Smooth muscle cell (in vitro differentiated cells): ENCODE results near the gene DIS3L. TPM values are rescaled to one million over a fixed set of nuclear protein-coding genes. Genes with fewer than 3 reads are reported as not detected.

Experiments used
- DNase-seq: peaks from one replicate; lab custom pipeline; 2025; ENCODE audit not compliant: unreplicated experiment; lab: John Stamatoyannopoulos, UW
- H2AFZ ChIP-seq: fragments of 200-600 bp; sonication (generic); 2 replicates; pipeline ENCODE4 v1.6.0; 2016; ENCODE audit warnings: antibody characterized with exemption, low read depth, mild to moderate bottlenecking
- H3F3A ChIP-seq: fragments of 200-600 bp; sonication (generic); 2 replicates; pipeline ENCODE4 v1.6.0; 2017; ENCODE audit warnings: antibody characterized with exemption, low read depth
- H3K27ac ChIP-seq: fragments of 200-600 bp; sonication (generic); 2 replicates; pipeline ENCODE4 v1.5.1; 2016; ENCODE audit warnings: low read depth, mild to moderate bottlenecking
- H3K27me3 ChIP-seq: fragments of 200-600 bp; sonication (generic); 2 replicates; pipeline ENCODE4 v1.6.1; 2016; ENCODE audit warnings: low read depth, mild to moderate bottlenecking
- H3K36me3 ChIP-seq: fragments of 200-600 bp; sonication (generic); 2 replicates; pipeline ENCODE4 v1.5.1; 2016; ENCODE audit warnings: low read depth
- H3K4me1 ChIP-seq: fragments of 200-600 bp; sonication (generic); 2 replicates; pipeline ENCODE4 v1.5.1; 2016; ENCODE audit warnings: low read depth
- H3K4me2 ChIP-seq: fragments of 200-600 bp; sonication (generic); 2 replicates; pipeline ENCODE4 v1.6.0; 2016; ENCODE audit warnings: mild to moderate bottlenecking
- H3K4me3 ChIP-seq: fragments of 200-600 bp; sonication (generic); 2 replicates; pipeline ENCODE4 v1.5.1; 2016; ENCODE audit warnings: mild to moderate bottlenecking
- H3K79me2 ChIP-seq: fragments of 200-600 bp; sonication (generic); 2 replicates; pipeline ENCODE4 v1.6.0; 2016; ENCODE audit warnings: low read depth, mild to moderate bottlenecking
- H3K9ac ChIP-seq: fragments of 200-600 bp; sonication (generic); 2 replicates; pipeline ENCODE4 v1.6.0; 2016; ENCODE audit warnings: low read depth
- H3K9me3 ChIP-seq: fragments of 200-600 bp; sonication (generic); replicated peaks from 2 replicates; pipeline ENCODE4 v1.5.1; 2016; ENCODE audit warnings: low read depth
- H4K20me1 ChIP-seq: fragments of 200-600 bp; sonication (generic); 2 replicates; pipeline ENCODE4 v1.6.0; 2016; ENCODE audit warnings: low read depth
- WGBS: methylation state at CpG from one replicate; pipeline ENCODE4 v1.1.7; 2016; ENCODE audit warnings: low lambda C conversion rate; 5-methylcytosine and 5-hydroxymethylcytosine counted together
- polyA plus RNA-seq: library from polyadenylated mRNA; unstranded; fragments of >200 nt; fragmentation: Nextera tagmentation; extraction: Ambion mirVana; gene quantifications from 2 replicates; pipeline ENCODE4 v1.2.1, GENCODE V29; 2016
- total RNA-seq: library from RNA; depleted of rRNA; stranded (reverse); fragments of >200 nt; gene quantifications from 2 replicates; pipeline ENCODE4 v1.2.3, GENCODE V29; 2014
- TF ChIP-seq, protein P1 (sequence below): fragments of 200-600 bp; sonication (generic); IDR thresholded peaks from 2 replicates; pipeline ENCODE4 v1.5.1; 2017; ENCODE audit warnings: borderline replicate concordance, mild to moderate bottlenecking, antibody characterized with exemption; ENCODE audit not compliant: insufficient read depth, poor library complexity, severe bottlenecking

Gene DIS3L
- total and polyA plus RNA-seq, 2 experiments from 2014 or later, result 10.5 to 15.2 TPM

DNA sequence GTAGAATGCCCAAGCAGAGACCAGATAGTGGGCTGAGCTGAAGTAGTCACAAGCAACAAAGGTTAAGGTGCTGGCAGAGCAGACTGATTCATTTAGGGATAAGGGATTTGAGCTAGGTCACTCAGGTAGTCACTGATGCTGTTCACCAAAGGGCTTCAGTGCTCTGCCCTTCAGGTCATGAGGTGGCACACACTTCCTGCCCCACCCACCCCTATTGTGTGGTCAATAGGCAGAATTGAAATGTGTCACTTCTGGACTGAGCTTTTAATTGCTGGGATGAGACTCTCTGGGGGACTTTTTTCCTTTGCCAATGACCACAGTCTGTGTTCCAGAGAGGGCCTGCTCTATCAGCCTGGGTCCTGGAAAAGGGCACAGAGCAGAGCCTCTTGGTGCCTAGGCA is 2.9 kb upstream of the DIS3L start:
- H3K79me2 ChIP-seq, result peaks cover 1% of the 10 kb centered on the region
- peaks cover 10% of the 10 kb centered on the region for H3F3A ChIP-seq
- no peaks in the 10 kb centered on the region for H4K20me1 ChIP-seq
- no peaks in the 10 kb centered on the region for H3K27me3 ChIP-seq
- peaks cover 22% of the 10 kb centered on the region for H3K4me1 ChIP-seq
- H3K4me2 ChIP-seq, result no peak overlapping the region
- no peak overlapping the region for H2AFZ ChIP-seq
- no peak overlapping the region for H3K9ac ChIP-seq
- no peaks in the 10 kb centered on the region for H3K9me3 ChIP-seq
- H3K36me3 ChIP-seq, result no peaks in the 10 kb centered on the region
- no peak overlapping the region for H3K27ac ChIP-seq
- no peak for DNase-seq
- no peak overlapping the region for H3K4me3 ChIP-seq
- TF ChIP-seq, protein P1, sequence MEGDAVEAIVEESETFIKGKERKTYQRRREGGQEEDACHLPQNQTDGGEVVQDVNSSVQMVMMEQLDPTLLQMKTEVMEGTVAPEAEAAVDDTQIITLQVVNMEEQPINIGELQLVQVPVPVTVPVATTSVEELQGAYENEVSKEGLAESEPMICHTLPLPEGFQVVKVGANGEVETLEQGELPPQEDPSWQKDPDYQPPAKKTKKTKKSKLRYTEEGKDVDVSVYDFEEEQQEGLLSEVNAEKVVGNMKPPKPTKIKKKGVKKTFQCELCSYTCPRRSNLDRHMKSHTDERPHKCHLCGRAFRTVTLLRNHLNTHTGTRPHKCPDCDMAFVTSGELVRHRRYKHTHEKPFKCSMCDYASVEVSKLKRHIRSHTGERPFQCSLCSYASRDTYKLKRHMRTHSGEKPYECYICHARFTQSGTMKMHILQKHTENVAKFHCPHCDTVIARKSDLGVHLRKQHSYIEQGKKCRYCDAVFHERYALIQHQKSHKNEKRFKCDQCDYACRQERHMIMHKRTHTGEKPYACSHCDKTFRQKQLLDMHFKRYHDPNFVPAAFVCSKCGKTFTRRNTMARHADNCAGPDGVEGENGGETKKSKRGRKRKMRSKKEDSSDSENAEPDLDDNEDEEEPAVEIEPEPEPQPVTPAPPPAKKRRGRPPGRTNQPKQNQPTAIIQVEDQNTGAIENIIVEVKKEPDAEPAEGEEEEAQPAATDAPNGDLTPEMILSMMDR, result no peak

- no peak overlapping the region for H3K4me3 ChIP-seq
- peaks cover 25% of the 10 kb centered on the region for H3K4me1 ChIP-seq
- no peaks in the 10 kb centered on the region for H4K20me1 ChIP-seq
- DNase-seq, result no peak
- no peaks in the 10 kb centered on the region for H3K36me3 ChIP-seq
- no peak overlapping the region for H3K4me2 ChIP-seq
- H3K9me3 ChIP-seq, result no peaks in the 10 kb centered on the region
- H3K9ac ChIP-seq, result no peak overlapping the region
- peaks cover 10% of the 10 kb centered on the region for H3F3A ChIP-seq
- no peak overlapping the region for H3K27ac ChIP-seq
- no peaks in the 10 kb centered on the region for H3K27me3 ChIP-seq
- TF ChIP-seq, protein P1, result no peak
- peaks cover 15% of the 10 kb centered on the region for H3K79me2 ChIP-seq
- H2AFZ ChIP-seq, result no peak overlapping the region
- WGBS, result 82% methylated on average over 6 of the region's 6 CpGs
These were observed 1.4 kb upstream of the DIS3L start for GRCh38 chr15:66291816-66292570.

- H3K27me3 ChIP-seq, result no peaks in the 10 kb centered on the region
- no peak overlapping the region for H3K9ac ChIP-seq
- H3K79me2 ChIP-seq, result peaks cover 17% of the 10 kb centered on the region
- H3K4me2 ChIP-seq, result peak overlapping the region; percentile 96
- H3K27ac ChIP-seq, result no peak overlapping the region
- peak overlapping the region; percentile 75 for H3K4me3 ChIP-seq
- H4K20me1 ChIP-seq, result no peaks in the 10 kb centered on the region
- no peaks in the 10 kb centered on the region for H3K36me3 ChIP-seq
- no peak for DNase-seq
- TF ChIP-seq, protein P1, result no peak
- H3K9me3 ChIP-seq, result no peaks in the 10 kb centered on the region
- H2AFZ ChIP-seq, result peak overlapping the region; percentile 97
- WGBS, result 44% methylated on average over 22 of the region's 22 CpGs
- peaks cover 25% of the 10 kb centered on the region for H3K4me1 ChIP-seq
- H3F3A ChIP-seq, result peaks cover 10% of the 10 kb centered on the region
These were observed 573 bp upstream of the DIS3L start for GRCh38 chr15:66292571-66293418.
